ENCODE measurements around the gene IGF2R.

DNA sequence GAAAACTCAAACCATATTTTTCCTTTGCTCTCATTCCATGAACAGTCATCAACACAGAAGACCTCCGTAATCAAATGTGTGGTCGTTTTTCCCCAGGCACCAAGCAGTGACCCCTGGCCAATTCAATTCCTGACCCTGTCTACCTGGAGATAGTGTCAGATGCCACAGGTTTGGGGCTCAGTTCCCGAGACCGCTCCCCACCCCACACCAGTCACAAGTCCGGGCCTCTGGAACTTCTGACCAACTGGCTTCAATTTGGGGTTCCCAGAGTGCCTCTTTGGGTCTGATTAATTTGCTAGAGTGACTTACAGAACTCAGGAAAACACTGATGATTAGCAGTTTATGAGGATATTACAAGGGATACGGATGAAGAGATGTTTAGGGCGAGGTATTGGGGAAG lies 6.0 kb downstream of the IGF2R start:
- TF ChIP-seq, protein P1, sequence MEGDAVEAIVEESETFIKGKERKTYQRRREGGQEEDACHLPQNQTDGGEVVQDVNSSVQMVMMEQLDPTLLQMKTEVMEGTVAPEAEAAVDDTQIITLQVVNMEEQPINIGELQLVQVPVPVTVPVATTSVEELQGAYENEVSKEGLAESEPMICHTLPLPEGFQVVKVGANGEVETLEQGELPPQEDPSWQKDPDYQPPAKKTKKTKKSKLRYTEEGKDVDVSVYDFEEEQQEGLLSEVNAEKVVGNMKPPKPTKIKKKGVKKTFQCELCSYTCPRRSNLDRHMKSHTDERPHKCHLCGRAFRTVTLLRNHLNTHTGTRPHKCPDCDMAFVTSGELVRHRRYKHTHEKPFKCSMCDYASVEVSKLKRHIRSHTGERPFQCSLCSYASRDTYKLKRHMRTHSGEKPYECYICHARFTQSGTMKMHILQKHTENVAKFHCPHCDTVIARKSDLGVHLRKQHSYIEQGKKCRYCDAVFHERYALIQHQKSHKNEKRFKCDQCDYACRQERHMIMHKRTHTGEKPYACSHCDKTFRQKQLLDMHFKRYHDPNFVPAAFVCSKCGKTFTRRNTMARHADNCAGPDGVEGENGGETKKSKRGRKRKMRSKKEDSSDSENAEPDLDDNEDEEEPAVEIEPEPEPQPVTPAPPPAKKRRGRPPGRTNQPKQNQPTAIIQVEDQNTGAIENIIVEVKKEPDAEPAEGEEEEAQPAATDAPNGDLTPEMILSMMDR (IDR thresholded peaks at IDR 0.05; ENCODE audit: low read depth, low read length): no peak
- no peak for TF ChIP-seq EZH2phosphoT487 (IDR thresholded peaks at IDR 0.05; ENCODE audit: low read depth)
